ENCODE measurements around the gene YEATS4.

The YEATS4 gene

DNA sequence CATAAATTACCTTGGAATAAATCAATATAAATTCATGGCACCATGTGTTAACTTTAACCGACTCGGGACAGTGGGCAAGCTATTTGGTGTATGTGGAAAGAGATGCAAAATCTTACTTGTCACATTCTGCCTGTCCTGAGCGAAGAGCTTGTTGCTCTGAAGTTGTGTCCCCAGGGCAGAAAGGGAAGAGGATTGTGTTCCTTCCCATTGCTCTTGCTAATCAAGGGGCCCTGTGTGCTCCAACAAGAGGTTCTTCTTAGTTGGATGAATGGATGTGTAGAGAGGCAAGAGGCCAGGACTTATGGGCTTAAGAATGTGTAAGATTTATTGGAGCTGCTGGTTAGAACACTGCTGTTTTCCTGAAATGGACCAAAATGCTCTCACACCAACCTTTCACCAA lies 74.1 kb downstream of the YEATS4 start:
- no peak for DNase-seq (ENCODE audit: low read depth)

DNA sequence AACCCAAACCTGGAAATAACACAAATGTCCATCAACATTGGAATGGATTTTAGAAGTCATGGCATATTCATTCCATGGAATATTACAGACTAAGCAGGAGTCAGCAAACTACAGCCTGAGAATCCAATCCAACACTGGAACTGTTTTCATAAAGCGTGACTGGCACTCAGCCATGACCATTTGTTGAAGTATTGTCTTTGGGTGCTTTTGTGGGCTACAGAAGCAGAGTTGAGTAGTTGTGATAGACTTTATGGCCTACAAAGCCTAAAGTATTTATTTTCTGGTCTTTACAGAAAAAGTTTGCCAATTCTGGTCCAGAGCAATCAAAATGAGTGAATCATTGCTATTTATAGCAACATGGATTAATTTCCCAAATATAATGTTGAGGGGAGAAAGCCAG lies 76.1 kb downstream of the YEATS4 start:
- DNase-seq (ENCODE audit: low read depth): peak; percentile 67

DNA sequence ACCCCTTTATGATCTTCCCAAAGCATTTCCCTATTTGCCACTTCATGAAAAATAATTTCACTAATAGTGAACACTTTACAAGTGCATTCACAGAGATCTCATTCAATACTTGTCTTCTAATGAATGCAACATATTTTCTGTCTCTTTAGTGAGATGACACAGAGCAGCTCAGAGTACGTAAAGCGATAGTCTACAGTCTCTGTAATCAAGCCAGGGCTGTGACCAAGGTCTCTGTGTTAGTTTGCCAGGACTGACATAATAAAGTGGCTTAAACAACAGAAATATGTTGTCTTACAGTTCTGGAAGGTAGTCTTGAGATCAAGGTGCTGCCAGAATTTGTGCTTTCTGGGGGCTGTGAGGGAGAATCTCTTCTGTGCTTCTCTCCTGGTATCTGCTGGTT lies 77.5 kb downstream of the YEATS4 start:
- DNase-seq (ENCODE audit: low read depth): no peak

DNA sequence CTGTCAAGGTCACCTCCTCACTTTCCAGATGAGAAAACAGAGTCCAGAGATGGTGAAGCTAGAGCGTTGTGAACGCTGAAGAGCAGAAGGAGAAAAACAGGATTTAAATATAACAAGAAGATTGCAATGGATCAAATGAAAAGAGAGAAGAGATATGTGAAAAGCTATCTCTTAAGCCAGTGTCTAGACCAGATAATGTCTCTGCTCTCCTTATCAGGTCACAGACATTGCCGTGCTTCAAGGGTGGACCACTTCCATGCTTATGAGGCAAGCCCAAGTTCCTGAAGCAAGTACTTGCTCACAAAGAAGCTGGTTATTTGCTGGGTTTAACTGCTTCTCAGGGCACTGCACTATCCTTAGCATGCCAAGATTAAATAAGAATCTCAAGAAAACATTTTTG lies 79.0 kb downstream of the YEATS4 start:
- no peak for DNase-seq (ENCODE audit: low read depth)

DNA sequence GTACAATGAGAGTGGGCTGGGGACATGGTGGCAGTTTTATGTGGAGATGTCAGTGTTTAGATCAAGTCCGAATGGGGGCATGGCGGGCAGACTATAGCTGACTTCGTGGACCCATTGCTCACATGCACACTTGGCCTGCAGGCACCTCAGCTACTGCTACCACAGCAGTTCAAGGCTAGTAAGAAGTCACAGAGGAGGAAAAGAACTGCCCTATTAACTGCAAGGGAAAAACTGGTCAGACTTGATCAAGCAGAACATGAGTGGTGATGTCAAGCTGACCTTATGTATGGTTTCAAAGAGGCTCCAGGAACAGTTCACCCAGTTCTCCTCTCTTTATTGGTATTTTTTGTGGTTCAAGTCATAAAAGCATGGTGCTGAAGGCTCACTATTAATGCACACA lies 80.5 kb downstream of the YEATS4 start:
- DNase-seq (ENCODE audit: low read depth): no peak
